ENCODE data around the gene EZH1. TPM values are rescaled to one million over a fixed set of nuclear protein-coding genes. Genes with fewer than 3 reads are reported as not detected.
A peak's percentile ranks its signal among the peaks of the same experiment; 100 is the strongest.
"Not testable (repeated sequence)": the region's sequence is repeated elsewhere in the genome, so short reads cannot be mapped to it uniquely, and the experiment has no call there.

Gene EZH1
- total and polyA plus RNA-seq, 7 donors, result 5.3 to 68.1 (median 41.5) TPM

DNA sequence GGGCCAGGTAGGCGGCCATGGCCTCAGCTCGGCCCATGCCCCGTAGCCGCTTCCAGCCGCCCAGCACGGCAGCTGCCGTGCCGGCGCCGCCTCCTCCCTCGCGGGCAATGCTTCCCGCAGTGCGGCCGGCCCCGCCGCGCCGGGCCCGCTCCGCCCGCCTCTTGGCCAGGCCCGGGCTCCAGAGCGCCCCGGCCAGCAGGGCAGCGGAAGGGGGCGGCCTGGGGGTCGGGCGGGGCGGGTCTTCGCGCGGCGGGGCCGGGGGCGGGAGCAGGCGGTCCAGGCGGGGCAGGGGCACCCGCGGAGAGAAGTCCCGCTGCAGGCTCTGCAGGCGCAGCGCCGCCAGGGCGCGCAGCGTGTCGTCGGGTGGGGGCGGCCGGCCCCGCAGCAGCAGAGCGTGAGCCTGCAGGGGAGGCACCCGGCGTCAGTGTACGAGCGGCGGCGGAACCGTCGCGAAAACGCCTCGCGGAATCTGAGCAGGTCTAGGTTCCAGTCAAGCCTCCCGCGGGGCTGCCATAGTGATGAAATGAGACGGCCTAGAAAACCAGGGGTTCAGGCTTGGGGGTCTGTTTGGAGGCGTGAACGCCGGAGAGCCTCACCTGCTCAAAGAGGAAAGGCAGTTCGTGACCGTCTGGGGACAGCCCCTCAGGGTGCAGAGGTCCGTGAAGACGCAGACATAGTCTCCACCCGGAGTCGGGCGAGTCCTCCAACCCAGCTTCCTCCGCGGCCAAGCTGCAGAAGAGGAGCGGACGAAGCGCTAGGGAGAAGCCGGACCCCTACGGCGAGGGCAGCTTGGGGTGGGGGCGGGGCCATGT, 74.7 kb downstream of the EZH1 start:
- TF ChIP-seq POLR2A (IDR thresholded peaks at IDR 0.05) (no peak), EP300 (IDR thresholded peaks at IDR 0.05) (no peak)
- TF ChIP-seq, protein P1, sequence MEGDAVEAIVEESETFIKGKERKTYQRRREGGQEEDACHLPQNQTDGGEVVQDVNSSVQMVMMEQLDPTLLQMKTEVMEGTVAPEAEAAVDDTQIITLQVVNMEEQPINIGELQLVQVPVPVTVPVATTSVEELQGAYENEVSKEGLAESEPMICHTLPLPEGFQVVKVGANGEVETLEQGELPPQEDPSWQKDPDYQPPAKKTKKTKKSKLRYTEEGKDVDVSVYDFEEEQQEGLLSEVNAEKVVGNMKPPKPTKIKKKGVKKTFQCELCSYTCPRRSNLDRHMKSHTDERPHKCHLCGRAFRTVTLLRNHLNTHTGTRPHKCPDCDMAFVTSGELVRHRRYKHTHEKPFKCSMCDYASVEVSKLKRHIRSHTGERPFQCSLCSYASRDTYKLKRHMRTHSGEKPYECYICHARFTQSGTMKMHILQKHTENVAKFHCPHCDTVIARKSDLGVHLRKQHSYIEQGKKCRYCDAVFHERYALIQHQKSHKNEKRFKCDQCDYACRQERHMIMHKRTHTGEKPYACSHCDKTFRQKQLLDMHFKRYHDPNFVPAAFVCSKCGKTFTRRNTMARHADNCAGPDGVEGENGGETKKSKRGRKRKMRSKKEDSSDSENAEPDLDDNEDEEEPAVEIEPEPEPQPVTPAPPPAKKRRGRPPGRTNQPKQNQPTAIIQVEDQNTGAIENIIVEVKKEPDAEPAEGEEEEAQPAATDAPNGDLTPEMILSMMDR (IDR thresholded peaks at IDR 0.05), result no peak
- no peaks in the 10 kb centered on the region for H3K27me3 ChIP-seq
- H3K9me3 ChIP-seq, result no peaks in the 10 kb centered on the region
- H3K36me3 ChIP-seq, result peaks cover 39 to 69% (median 54%) of the 10 kb centered on the region in 4 donors
- no peak for DNase-seq
- peak overlapping the region; percentile 63 to 83 (median 81) for H3K27ac ChIP-seq
- peaks cover 0 to 69% (median 66%) of the 10 kb centered on the region in 4 donors for H3K4me1 ChIP-seq
- intact Hi-C loops (cut with DNase I), result no loop called here
- H3K4me3 ChIP-seq, result no peak overlapping the region
- 15 to 24% methylated on average over 87 of the region's 87 CpGs for WGBS, 2 donors

DNA sequence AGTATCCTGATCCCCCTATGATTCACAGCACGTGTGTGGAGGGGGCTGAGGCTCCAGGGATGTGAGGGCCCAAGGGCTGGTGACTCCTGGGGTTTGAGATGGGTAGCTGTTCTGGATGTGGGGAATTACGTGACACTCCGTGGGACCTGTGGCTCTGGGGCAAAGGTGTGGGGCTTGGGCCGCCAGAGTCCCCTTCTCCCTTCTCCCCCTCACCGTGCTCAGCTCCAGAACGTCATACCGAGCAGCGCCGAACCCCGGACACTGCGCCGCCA, 75.2 kb downstream of the EZH1 start:
- Histone ChIP-seq H3K27ac (peak overlapping the region; percentile 63 to 83 (median 81)), H3K4me1 (peaks cover 0 to 64% (median 61%) of the 10 kb centered on the region in 4 donors), H3K36me3 (peaks cover 39 to 73% (median 54%) of the 10 kb centered on the region in 4 donors), H3K4me3 (no peak overlapping the region), H3K27me3 (no peaks in the 10 kb centered on the region), H3K9me3 (no peaks in the 10 kb centered on the region)
- TF ChIP-seq EP300 (IDR thresholded peaks at IDR 0.05) (no peak), POLR2AphosphoS5 (IDR thresholded peaks at IDR 0.05) (no peak), POLR2A (IDR thresholded peaks at IDR 0.05) (no peak)
- TF ChIP-seq, protein P1 (IDR thresholded peaks at IDR 0.05), result no peak
- no peak for DNase-seq
- 37 to 68% methylated on average over 12 of the region's 12 CpGs for WGBS, 2 donors
- intact Hi-C loops (cut with DNase I), result no loop called here

DNA sequence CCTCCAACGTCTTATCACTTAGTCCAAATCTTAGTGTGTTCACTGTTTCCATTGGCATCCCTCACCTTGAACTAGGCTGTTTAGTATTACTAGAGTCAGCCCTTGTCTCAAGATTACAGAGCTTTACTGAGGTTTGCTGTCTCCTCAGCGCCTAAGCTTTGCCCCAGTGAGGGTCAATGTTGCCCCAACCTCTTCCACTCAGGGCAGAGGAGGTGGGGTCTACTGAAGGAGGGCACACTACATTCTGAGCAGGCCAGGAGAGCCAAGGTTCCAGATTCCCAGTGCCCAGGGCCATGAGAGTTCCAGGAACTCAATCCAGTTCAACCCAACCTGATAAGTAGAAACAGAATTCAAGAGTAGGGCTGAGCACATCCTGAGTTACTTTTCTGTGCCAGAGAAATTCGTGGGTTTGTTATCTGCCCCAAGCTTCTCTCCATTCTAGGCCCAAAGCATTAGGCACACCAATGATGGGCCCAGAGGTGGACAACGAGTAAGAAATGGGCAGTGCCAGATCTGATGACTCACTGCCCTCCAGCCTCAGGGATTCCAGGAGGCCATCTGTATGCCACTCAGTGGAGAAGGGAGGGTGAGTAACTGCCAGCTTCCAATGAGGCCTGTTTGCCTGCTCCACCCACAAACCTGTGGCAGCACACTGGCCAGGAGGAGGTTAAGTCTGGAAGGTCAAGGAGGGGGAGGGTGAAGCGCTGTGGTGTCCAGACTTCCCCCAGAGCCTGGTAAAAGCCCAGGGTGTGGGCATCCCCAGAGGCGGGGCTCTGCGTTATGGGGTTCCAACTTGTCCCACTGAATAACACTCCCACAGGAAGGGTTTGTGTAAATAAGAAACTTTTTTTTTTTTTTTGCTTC, 77.5 kb downstream of the EZH1 start:
- Histone ChIP-seq H3K4me3 (no peak overlapping the region), H3K27ac (peak overlapping the region; percentile 81 to 83 (median 82)), H3K36me3 (peaks cover 34 to 78% (median 45%) of the 10 kb centered on the region in 4 donors), H3K27me3 (no peaks in the 10 kb centered on the region), H3K9me3 (no peaks in the 10 kb centered on the region), H3K4me1 (peaks cover 0 to 47% (median 42%) of the 10 kb centered on the region in 4 donors)
- TF ChIP-seq EP300 (IDR thresholded peaks at IDR 0.05), result no peak
- TF ChIP-seq, protein P1 (IDR thresholded peaks at IDR 0.05), result no peak
- TF ChIP-seq POLR2AphosphoS5 (IDR thresholded peaks at IDR 0.05), result peak in 1 of 4 donors; percentile 31
- 37 to 66% methylated on average over 7 of the region's 7 CpGs for WGBS, 2 donors
- intact Hi-C loops (cut with DNase I), result no loop called here
- DNase-seq, result no peak

DNA sequence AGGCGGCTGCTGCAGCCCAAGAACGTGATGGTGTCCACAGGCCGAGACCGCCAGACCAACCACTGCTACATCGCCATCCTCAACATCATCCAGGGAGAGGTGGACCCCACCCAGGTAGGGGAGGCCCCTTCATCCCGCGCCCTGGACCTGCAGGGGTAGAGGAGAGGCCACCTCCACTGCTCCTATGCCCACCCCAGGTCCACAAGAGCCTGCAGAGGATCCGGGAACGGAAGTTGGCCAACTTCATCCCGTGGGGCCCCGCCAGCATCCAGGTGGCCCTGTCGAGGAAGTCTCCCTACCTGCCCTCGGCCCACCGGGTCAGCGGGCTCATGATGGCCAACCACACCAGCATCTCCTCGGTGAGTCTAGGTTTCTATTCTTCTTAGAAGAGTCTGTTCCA, 78.7 kb downstream of the EZH1 start:
- H3K4me3 ChIP-seq; DNase-seq; H3K9me3 ChIP-seq; intact Hi-C loops (cut with DNase I); H3K27me3 ChIP-seq: not testable (repeated sequence)
- Histone ChIP-seq H3K4me1 (peaks cover 0 to 47% (median 40%) of the 10 kb centered on the region in 4 donors), H3K27ac (peak overlapping the region in 3 of 4 donors; percentile 81 to 83 (median 81)), H3K36me3 (peaks cover 27 to 78% (median 39%) of the 10 kb centered on the region in 4 donors)
- WGBS, 2 donors, result 91 to 92% methylated on average over 13 to 16 of the region's 16 CpGs

DNA sequence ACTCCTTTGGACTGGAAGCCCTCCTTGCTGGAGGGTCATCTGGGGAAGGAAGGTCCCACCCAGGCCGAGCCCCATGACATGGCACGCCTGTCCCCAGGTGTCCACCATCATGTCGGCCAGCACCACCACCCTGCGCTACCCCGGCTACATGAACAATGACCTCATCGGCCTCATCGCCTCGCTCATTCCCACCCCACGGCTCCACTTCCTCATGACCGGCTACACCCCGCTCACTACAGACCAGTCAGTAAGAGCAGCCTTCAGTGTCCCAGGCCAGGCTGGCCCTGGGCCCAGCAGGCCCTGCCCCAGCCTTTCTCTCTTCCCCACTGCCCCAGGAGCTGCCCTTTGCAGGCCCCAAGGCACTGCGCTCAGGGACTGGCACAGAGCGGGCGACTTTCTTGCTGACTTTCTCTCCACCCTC, 79.2 kb downstream of the EZH1 start:
- TF ChIP-seq POLR2A (IDR thresholded peaks at IDR 0.05), result no peak
- TF ChIP-seq, protein P1 (IDR thresholded peaks at IDR 0.05), result no peak
- no peak for TF ChIP-seq POLR2AphosphoS5 (IDR thresholded peaks at IDR 0.05)
- TF ChIP-seq EP300 (IDR thresholded peaks at IDR 0.05), result no peak
- Histone ChIP-seq H3K4me1 (peaks cover 0 to 49% (median 39%) of the 10 kb centered on the region in 4 donors), H3K27me3 (no peaks in the 10 kb centered on the region), H3K36me3 (peaks cover 24 to 73% (median 35%) of the 10 kb centered on the region in 4 donors), H3K27ac (peak overlapping the region in 1 of 4 donors; percentile 81), H3K9me3 (no peaks in the 10 kb centered on the region), H3K4me3 (no peak overlapping the region)
- 88 to 93% methylated on average over 14 of the region's 14 CpGs for WGBS, 2 donors
- intact Hi-C loops (cut with DNase I), result no loop called here
- no peak for DNase-seq

Measured in sigmoid colon (tissue), 7 donors.